ENCODE results near the gene NSUN4.

DNA sequence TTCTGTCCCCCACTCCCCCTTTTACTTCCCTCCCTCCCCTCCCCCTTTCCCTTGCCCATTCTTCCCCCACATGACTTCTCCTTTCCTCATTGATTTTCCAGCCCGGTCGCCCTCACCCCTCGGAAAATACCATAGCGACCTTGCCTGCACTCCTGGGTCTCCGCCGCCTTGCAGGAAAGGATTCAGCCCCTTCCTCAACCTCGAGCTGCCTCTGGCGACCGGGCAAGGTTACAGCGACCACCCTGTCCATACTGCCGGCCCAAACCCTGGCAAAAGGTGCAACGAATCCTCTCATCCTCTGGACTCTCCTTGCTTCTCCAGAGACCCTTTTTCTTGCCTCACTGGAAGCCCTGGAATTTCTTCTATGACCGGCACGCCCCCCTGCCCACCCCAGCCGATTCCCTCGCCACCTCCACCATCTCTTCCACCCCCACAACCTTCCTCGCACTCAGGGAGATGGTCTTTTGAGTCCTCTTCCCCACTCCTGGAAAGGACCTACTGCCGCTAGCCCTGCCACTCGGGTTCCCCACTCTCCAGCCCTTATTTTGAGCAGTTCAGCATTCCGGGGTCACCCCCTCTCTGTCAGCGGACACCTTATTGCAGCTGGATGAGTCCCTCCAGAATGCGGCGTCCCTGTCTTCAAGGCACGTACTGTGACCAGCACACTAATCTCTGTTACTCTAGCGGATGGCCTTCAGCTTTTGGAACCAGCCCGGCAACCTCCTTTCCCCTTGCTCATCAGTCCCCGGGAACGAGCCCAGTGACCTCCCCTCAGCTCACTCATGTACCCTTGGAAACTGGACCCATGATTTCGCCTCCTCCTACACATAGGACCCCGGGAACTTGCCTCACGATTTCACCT lies 846 bp downstream of the NSUN4 start:
- TF ChIP-seq, protein P1, sequence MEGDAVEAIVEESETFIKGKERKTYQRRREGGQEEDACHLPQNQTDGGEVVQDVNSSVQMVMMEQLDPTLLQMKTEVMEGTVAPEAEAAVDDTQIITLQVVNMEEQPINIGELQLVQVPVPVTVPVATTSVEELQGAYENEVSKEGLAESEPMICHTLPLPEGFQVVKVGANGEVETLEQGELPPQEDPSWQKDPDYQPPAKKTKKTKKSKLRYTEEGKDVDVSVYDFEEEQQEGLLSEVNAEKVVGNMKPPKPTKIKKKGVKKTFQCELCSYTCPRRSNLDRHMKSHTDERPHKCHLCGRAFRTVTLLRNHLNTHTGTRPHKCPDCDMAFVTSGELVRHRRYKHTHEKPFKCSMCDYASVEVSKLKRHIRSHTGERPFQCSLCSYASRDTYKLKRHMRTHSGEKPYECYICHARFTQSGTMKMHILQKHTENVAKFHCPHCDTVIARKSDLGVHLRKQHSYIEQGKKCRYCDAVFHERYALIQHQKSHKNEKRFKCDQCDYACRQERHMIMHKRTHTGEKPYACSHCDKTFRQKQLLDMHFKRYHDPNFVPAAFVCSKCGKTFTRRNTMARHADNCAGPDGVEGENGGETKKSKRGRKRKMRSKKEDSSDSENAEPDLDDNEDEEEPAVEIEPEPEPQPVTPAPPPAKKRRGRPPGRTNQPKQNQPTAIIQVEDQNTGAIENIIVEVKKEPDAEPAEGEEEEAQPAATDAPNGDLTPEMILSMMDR (IDR thresholded peaks at IDR 0.05) = no peak
- no peak for TF ChIP-seq POLR2A (IDR thresholded peaks at IDR 0.05)
